ENCODE results near the gene EIF4EBP2. TPM values are rescaled to one million over a fixed set of nuclear protein-coding genes. Genes with fewer than 3 reads are reported as not detected.

Gene EIF4EBP2
- polyA plus RNA-seq, 3 donors, result 26.3 to 93.8 (median 73.4) TPM

- Mint-ChIP-seq H3K27me3 (ENCODE audit: low read depth in 3 of 3) (peaks cover 0 to 6% (median 3%) of the 10 kb centered on the region in 3 donors), H3K36me3 (peaks cover 30 to 40% of the 10 kb centered on the region in 2 donors), H3K9me3 (peaks cover 0 to 2% (median 0%) of the 10 kb centered on the region in 7 donors), H3K4me1 (peaks cover 12% of the 10 kb centered on the region), H3K4me3 (no peak overlapping the region), H3K27ac (peak overlapping the region in 1 of 7 donors; percentile 12)
- intact Hi-C loops (cut with micrococcal nuclease), result no loop called here
- H3K4me1 ChIP-seq (ENCODE audit: control insufficient read depth in 1 of 2, insufficient read depth in 2 of 2, low read length in 2 of 2), result no peaks in the 10 kb centered on the region
- H3K79me2 ChIP-seq (ENCODE audit: insufficient read depth, low read length), result no peaks in the 10 kb centered on the region
- no peaks in the 10 kb centered on the region for H3K27me3 ChIP-seq (ENCODE audit: control insufficient read depth in 2 of 2, insufficient read depth in 2 of 2, low read length in 2 of 2)
- no peak overlapping the region for H3K4me3 ChIP-seq (replicated peaks in 1 of 3; ENCODE audit: low read depth in 2 of 3, low read length in 3 of 3)
- H4K20me1 ChIP-seq (ENCODE audit: insufficient read depth, low read length), result peaks cover 41% of the 10 kb centered on the region
- no peaks in the 10 kb centered on the region for H3K9me3 ChIP-seq (replicated peaks in 1 of 2; ENCODE audit: control insufficient read depth in 1 of 2, insufficient read depth in 1 of 2, low read length in 2 of 2)
- H2AFZ ChIP-seq (ENCODE audit: insufficient read depth, low read depth, low read length, poor library complexity, severe bottlenecking), result no peak overlapping the region
- H3K36me3 ChIP-seq (replicated peaks in 1 of 2; ENCODE audit: control insufficient read depth in 1 of 2, insufficient read depth in 2 of 2, low read length in 2 of 2), result peaks cover 27 to 47% of the 10 kb centered on the region in 2 donors
- H3K9ac ChIP-seq (ENCODE audit: insufficient read depth, low read length, poor library complexity, severe bottlenecking), result no peak overlapping the region
- H3K27ac ChIP-seq (ENCODE audit: low read depth in 1 of 2, low read length in 2 of 2), result no peak overlapping the region
- no peak for DNase-seq
- TF ChIP-seq CTCF (IDR thresholded peaks at IDR 0.05), result no peak
- 100% methylated on average over 3 of the region's 4 CpGs for WGBS (ENCODE audit: insufficient coverage)
- no peak overlapping the region for H3K4me2 ChIP-seq (replicated peaks; ENCODE audit: extremely low read depth, low read length, poor library complexity, severe bottlenecking)
These were observed 28.2 kb downstream of the EIF4EBP2 start for GRCh38 chr10:70432101-70432500.

- peaks cover 0 to 12% (median 5%) of the 10 kb centered on the region in 3 donors for H3K27me3 Mint-ChIP-seq (ENCODE audit: low read depth in 3 of 3)
- DNase-seq, result no peak
- Histone ChIP-seq H3K27ac (ENCODE audit: low read depth in 1 of 2, low read length in 2 of 2) (no peak overlapping the region), H3K36me3 (replicated peaks in 1 of 2; ENCODE audit: control insufficient read depth in 1 of 2, insufficient read depth in 2 of 2, low read length in 2 of 2) (peaks cover 21 to 41% of the 10 kb centered on the region in 2 donors), H3K4me3 (replicated peaks in 1 of 3; ENCODE audit: low read depth in 2 of 3, low read length in 3 of 3) (no peak overlapping the region), H2AFZ (ENCODE audit: insufficient read depth, low read depth, low read length, poor library complexity, severe bottlenecking) (no peak overlapping the region), H3K9me3 (replicated peaks in 1 of 2; ENCODE audit: control insufficient read depth in 1 of 2, insufficient read depth in 1 of 2, low read length in 2 of 2) (no peaks in the 10 kb centered on the region), H4K20me1 (ENCODE audit: insufficient read depth, low read length) (peaks cover 36% of the 10 kb centered on the region), H3K4me2 (replicated peaks; ENCODE audit: extremely low read depth, low read length, poor library complexity, severe bottlenecking) (no peak overlapping the region), H3K27me3 (ENCODE audit: control insufficient read depth in 2 of 2, insufficient read depth in 2 of 2, low read length in 2 of 2) (peaks cover 0 to 2% of the 10 kb centered on the region in 2 donors), H3K9ac (ENCODE audit: insufficient read depth, low read length, poor library complexity, severe bottlenecking) (no peak overlapping the region), H3K79me2 (ENCODE audit: insufficient read depth, low read length) (no peaks in the 10 kb centered on the region), H3K4me1 (ENCODE audit: control insufficient read depth in 1 of 2, insufficient read depth in 2 of 2, low read length in 2 of 2) (no peaks in the 10 kb centered on the region)
- H3K27ac Mint-ChIP-seq, result peak overlapping the region in 4 of 7 donors; percentile 12 to 33 (median 26)
- peaks cover 25 to 34% of the 10 kb centered on the region in 2 donors for H3K36me3 Mint-ChIP-seq
- H3K4me1 Mint-ChIP-seq, result peaks cover 12% of the 10 kb centered on the region
- intact Hi-C loops (cut with micrococcal nuclease), result no loop called here
- peaks cover 0 to 2% (median 0%) of the 10 kb centered on the region in 7 donors for H3K9me3 Mint-ChIP-seq
- WGBS (ENCODE audit: insufficient coverage), result 29% methylated on average over 4 of the region's 6 CpGs
- no peak for TF ChIP-seq CTCF (IDR thresholded peaks at IDR 0.05)
- peak overlapping the region in 1 of 2 donors; percentile 45 for H3K4me3 Mint-ChIP-seq
These were observed 28.8 kb downstream of the EIF4EBP2 start for GRCh38 chr10:70432561-70433263.
